ENCODE measurements around the gene ATXN1.

- TF ChIP-seq GATA3 (IDR thresholded peaks at IDR 0.05; ENCODE audit: low read depth, low read length) (no peak), GATA2 (IDR thresholded peaks at IDR 0.05; ENCODE audit: low read depth, low read length) (no peak)
Measured at GRCh38 chr6:16374461-16375200, 386.6 kb downstream of the ATXN1 start.
